Measurements from ENCODE around the gene RPL10.

RPL10 gene

GRCh38 chrX:154403192-154403591 lies 5.0 kb downstream of the RPL10 start:
- Histone ChIP-seq H3K4me1 (ENCODE audit: control insufficient read depth, insufficient read depth, low read length) (no peaks in the 10 kb centered on the region), H3K27ac (ENCODE audit: low read depth, low read length) (no peak overlapping the region), H3K27me3 (ENCODE audit: control insufficient read depth, insufficient read depth, low read length) (no peaks in the 10 kb centered on the region), H3K4me3 (ENCODE audit: low read depth, low read length) (no peak overlapping the region), H3K9ac (ENCODE audit: low read length) (no peak overlapping the region), H3K9me3 (ENCODE audit: control insufficient read depth, insufficient read depth, low read depth, low read length) (peaks cover 10% of the 10 kb centered on the region; the same call in 1 of the 2 replicates), H3K36me3 (ENCODE audit: control insufficient read depth, insufficient read depth, low read length) (peaks cover 27% of the 10 kb centered on the region)

GRCh38 chrX:154403858-154404257 lies 5.7 kb downstream of the RPL10 start:
- H3K27me3 ChIP-seq (ENCODE audit: control insufficient read depth, insufficient read depth, low read length): no peaks in the 10 kb centered on the region
- H3K4me1 ChIP-seq (ENCODE audit: control insufficient read depth, insufficient read depth, low read length): peaks cover 7% of the 10 kb centered on the region; the same call in 1 of the 2 replicates
- H3K9ac ChIP-seq (ENCODE audit: low read length): no peak overlapping the region
- H3K36me3 ChIP-seq (ENCODE audit: control insufficient read depth, insufficient read depth, low read length): peaks cover 26% of the 10 kb centered on the region
- peaks cover 10% of the 10 kb centered on the region; the same call in 1 of the 2 replicates for H3K9me3 ChIP-seq (ENCODE audit: control insufficient read depth, insufficient read depth, low read depth, low read length)
- no peak overlapping the region for H3K27ac ChIP-seq (ENCODE audit: low read depth, low read length)
- H3K4me3 ChIP-seq (ENCODE audit: low read depth, low read length): no peak overlapping the region

- H3K36me3 ChIP-seq (ENCODE audit: control insufficient read depth, insufficient read depth, low read length): peaks cover 17% of the 10 kb centered on the region
- H3K27ac ChIP-seq (ENCODE audit: low read depth, low read length): no peak overlapping the region
- H3K27me3 ChIP-seq (ENCODE audit: control insufficient read depth, insufficient read depth, low read length): no peaks in the 10 kb centered on the region
- H3K9ac ChIP-seq (ENCODE audit: low read length): no peak overlapping the region
- no peak overlapping the region for H3K4me3 ChIP-seq (ENCODE audit: low read depth, low read length)
- peaks cover 12% of the 10 kb centered on the region for H3K4me1 ChIP-seq (ENCODE audit: control insufficient read depth, insufficient read depth, low read length)
- H3K9me3 ChIP-seq (ENCODE audit: control insufficient read depth, insufficient read depth, low read depth, low read length): peaks cover 10% of the 10 kb centered on the region; the same call in 1 of the 2 replicates
Observed at GRCh38 chrX:154404625-154405192, 6.5 kb downstream of the RPL10 start.

- peak overlapping the region; percentile 61 for H3K4me3 ChIP-seq (ENCODE audit: low read depth, low read length)
- peaks cover 9% of the 10 kb centered on the region; the same call in 1 of the 2 replicates for H3K36me3 ChIP-seq (ENCODE audit: control insufficient read depth, insufficient read depth, low read length)
- peaks cover 12% of the 10 kb centered on the region; the same call in 1 of the 2 replicates for H3K9me3 ChIP-seq (ENCODE audit: control insufficient read depth, insufficient read depth, low read depth, low read length)
- H3K4me1 ChIP-seq (ENCODE audit: control insufficient read depth, insufficient read depth, low read length): peaks cover 13% of the 10 kb centered on the region
- no peak overlapping the region for H3K27ac ChIP-seq (ENCODE audit: low read depth, low read length)
- H3K9ac ChIP-seq (ENCODE audit: low read length): peak overlapping the region; percentile 73
- no peaks in the 10 kb centered on the region for H3K27me3 ChIP-seq (ENCODE audit: control insufficient read depth, insufficient read depth, low read length)
Observed at GRCh38 chrX:154408659-154409221, 10.6 kb downstream of the RPL10 start.

GRCh38 chrX:154409222-154409871 lies 11.2 kb downstream of the RPL10 start, which contains the start of gene DNASE1L1:
Gene DNASE1L1 (minus strand): TSS chrX:154409254. CDS start chrX:154405568, 3,686 bp downstream.
- Histone ChIP-seq H3K4me3 (ENCODE audit: low read depth, low read length) (peak within 1 kb of the TSS; percentile 61), H3K27me3 (ENCODE audit: control insufficient read depth, insufficient read depth, low read length) (no peaks in the 10 kb centered on the region), H3K36me3 (ENCODE audit: control insufficient read depth, insufficient read depth, low read length) (peaks cover 12% of the 10 kb centered on the region; the same call in 1 of the 2 replicates), H3K9me3 (ENCODE audit: control insufficient read depth, insufficient read depth, low read depth, low read length) (peaks cover 12% of the 10 kb centered on the region; the same call in 1 of the 2 replicates), H3K27ac (ENCODE audit: low read depth, low read length) (peak within 1 kb of the TSS; percentile 18; the same call in 1 of the 2 replicates), H3K9ac (ENCODE audit: low read length) (peak within 1 kb of the TSS; percentile 73), H3K4me1 (ENCODE audit: control insufficient read depth, insufficient read depth, low read length) (peaks cover 13% of the 10 kb centered on the region)

- H3K4me1 ChIP-seq (ENCODE audit: control insufficient read depth, insufficient read depth, low read length): peaks cover 13% of the 10 kb centered on the region
- peaks cover 11% of the 10 kb centered on the region; the same call in 1 of the 2 replicates for H3K9me3 ChIP-seq (ENCODE audit: control insufficient read depth, insufficient read depth, low read depth, low read length)
- H3K4me3 ChIP-seq (ENCODE audit: low read depth, low read length): peak overlapping the region; percentile 77
- H3K36me3 ChIP-seq (ENCODE audit: control insufficient read depth, insufficient read depth, low read length): peaks cover 16% of the 10 kb centered on the region; the same call in 1 of the 2 replicates
- H3K9ac ChIP-seq (ENCODE audit: low read length): peak overlapping the region; percentile 56
- no peaks in the 10 kb centered on the region for H3K27me3 ChIP-seq (ENCODE audit: control insufficient read depth, insufficient read depth, low read length)
- peak overlapping the region; percentile 54; the same call in 1 of the 2 replicates for H3K27ac ChIP-seq (ENCODE audit: low read depth, low read length)
Observed at GRCh38 chrX:154411981-154412340, 13.8 kb downstream of the RPL10 start.

- H3K27ac ChIP-seq (ENCODE audit: low read depth, low read length): no peak overlapping the region
- H3K9ac ChIP-seq (ENCODE audit: low read length): peak overlapping the region; percentile 56
- peaks cover 13% of the 10 kb centered on the region for H3K4me1 ChIP-seq (ENCODE audit: control insufficient read depth, insufficient read depth, low read length)
- H3K27me3 ChIP-seq (ENCODE audit: control insufficient read depth, insufficient read depth, low read length): no peaks in the 10 kb centered on the region
- H3K36me3 ChIP-seq (ENCODE audit: control insufficient read depth, insufficient read depth, low read length): peaks cover 16% of the 10 kb centered on the region; the same call in 1 of the 2 replicates
- peak overlapping the region; percentile 77 for H3K4me3 ChIP-seq (ENCODE audit: low read depth, low read length)
- peaks cover 11% of the 10 kb centered on the region; the same call in 1 of the 2 replicates for H3K9me3 ChIP-seq (ENCODE audit: control insufficient read depth, insufficient read depth, low read depth, low read length)
Observed at GRCh38 chrX:154412468-154412867, 14.3 kb downstream of the RPL10 start.

GRCh38 chrX:154413142-154413541 lies 15.0 kb downstream of the RPL10 start:
- no peak overlapping the region for H3K27ac ChIP-seq (ENCODE audit: low read depth, low read length)
- H3K36me3 ChIP-seq (ENCODE audit: control insufficient read depth, insufficient read depth, low read length): peaks cover 16% of the 10 kb centered on the region; the same call in 1 of the 2 replicates
- H3K9me3 ChIP-seq (ENCODE audit: control insufficient read depth, insufficient read depth, low read depth, low read length): peaks cover 11% of the 10 kb centered on the region; the same call in 1 of the 2 replicates
- H3K4me3 ChIP-seq (ENCODE audit: low read depth, low read length): no peak overlapping the region
- no peak overlapping the region for H3K9ac ChIP-seq (ENCODE audit: low read length)
- no peaks in the 10 kb centered on the region for H3K27me3 ChIP-seq (ENCODE audit: control insufficient read depth, insufficient read depth, low read length)
- peaks cover 13% of the 10 kb centered on the region for H3K4me1 ChIP-seq (ENCODE audit: control insufficient read depth, insufficient read depth, low read length)

GRCh38 chrX:154417157-154417556 lies 19.0 kb downstream of the RPL10 start:
- Histone ChIP-seq H3K4me3 (ENCODE audit: low read depth, low read length) (no peak overlapping the region), H3K9me3 (ENCODE audit: control insufficient read depth, insufficient read depth, low read depth, low read length) (peaks cover 16% of the 10 kb centered on the region; the same call in 1 of the 2 replicates)

GRCh38 chrX:154419189-154419588 lies 21.0 kb downstream of the RPL10 start:
- Histone ChIP-seq H3K4me1 (ENCODE audit: control insufficient read depth, insufficient read depth, low read length) (no peaks in the 10 kb centered on the region), H3K9me3 (ENCODE audit: control insufficient read depth, insufficient read depth, low read depth, low read length) (peaks cover 8% of the 10 kb centered on the region; the same call in 1 of the 2 replicates), H3K36me3 (ENCODE audit: control insufficient read depth, insufficient read depth, low read length) (peaks cover 16% of the 10 kb centered on the region; the same call in 1 of the 2 replicates), H3K27me3 (ENCODE audit: control insufficient read depth, insufficient read depth, low read length) (no peaks in the 10 kb centered on the region), H3K27ac (ENCODE audit: low read depth, low read length) (no peak overlapping the region), H3K4me3 (ENCODE audit: low read depth, low read length) (no peak overlapping the region), H3K9ac (ENCODE audit: low read length) (no peak overlapping the region)

More at GRCh38 chrX:154417157-154417556, 19.0 kb downstream of the RPL10 start:
- H3K4me1 ChIP-seq (ENCODE audit: control insufficient read depth, insufficient read depth, low read length): no peaks in the 10 kb centered on the region
- H3K36me3 ChIP-seq (ENCODE audit: control insufficient read depth, insufficient read depth, low read length): peaks cover 28% of the 10 kb centered on the region; the same call in 1 of the 2 replicates
- H3K27ac ChIP-seq (ENCODE audit: low read depth, low read length): no peak overlapping the region
- H3K27me3 ChIP-seq (ENCODE audit: control insufficient read depth, insufficient read depth, low read length): no peaks in the 10 kb centered on the region
- H3K9ac ChIP-seq (ENCODE audit: low read length): no peak overlapping the region
